Measurements from ENCODE around the gene LRRK1. TPM values are rescaled to one million over a fixed set of nuclear protein-coding genes. Genes with fewer than 3 reads are reported as not detected.

LRRK1 gene
- total and polyA plus RNA-seq, 12 donors: 1.5 to 8.1 (median 2.0) TPM

GRCh38 chr15:100909565-100909964, 9.6 kb upstream of the LRRK1 start:
- ATAC-seq: peak in 4 of 8 donors; percentile 28 to 50 (median 43)
- H3K4me1 ChIP-seq: peaks cover 0 to 12% (median 0%) of the 10 kb centered on the region in 9 donors
- H3K4me3 ChIP-seq: no peak overlapping the region
- H3K27ac ChIP-seq: no peak overlapping the region
- H3K27me3 ChIP-seq: peaks cover 0 to 12% (median 0%) of the 10 kb centered on the region in 7 donors
- 68 to 80% methylated on average over 4 of the region's 4 CpGs for WGBS, 2 donors
- H3K36me3 ChIP-seq: peaks cover 0 to 26% (median 0%) of the 10 kb centered on the region in 9 donors
- intact Hi-C loops (cut with DNase I): no loop called here
- TF ChIP-seq CTCF (IDR thresholded peaks at IDR 0.05): no peak
- no peak for DNase-seq
- peaks cover 0 to 10% (median 0%) of the 10 kb centered on the region in 11 donors for H3K9me3 ChIP-seq

- Histone ChIP-seq H3K9me3 (peaks cover 0 to 10% (median 0%) of the 10 kb centered on the region in 11 donors), H3K27ac (peak overlapping the region in 1 of 10 donors; percentile 39), H3K4me1 (peaks cover 0 to 12% (median 0%) of the 10 kb centered on the region in 9 donors), H3K27me3 (peaks cover 0 to 13% (median 0%) of the 10 kb centered on the region in 7 donors), H3K4me3 (no peak overlapping the region), H3K36me3 (peaks cover 0 to 26% (median 0%) of the 10 kb centered on the region in 9 donors)
- DNase-seq (no peak), ATAC-seq (peak in 4 of 8 donors; percentile 14 to 42 (median 26))
- peak in 2 of 9 donors; percentile 3 to 19 for TF ChIP-seq CTCF (IDR thresholded peaks at IDR 0.05)
- intact Hi-C loops (cut with DNase I): loop anchor here in 3 of 10 donors (10.0 kb wide), 2 partner anchors 345 to 355 kb away; partner anchors contain the start of gene CHSY1 (in 2 of the 3)
- 80 to 82% methylated on average over 12 of the region's 12 CpGs for WGBS, 2 donors
These were observed 8.9 kb upstream of the LRRK1 start for GRCh38 chr15:100909989-100910955.

- no peak for DNase-seq
- Histone ChIP-seq H3K27ac (no peak overlapping the region), H3K9me3 (peaks cover 0 to 10% (median 0%) of the 10 kb centered on the region in 11 donors), H3K4me1 (peaks cover 0 to 12% (median 0%) of the 10 kb centered on the region in 9 donors), H3K4me3 (no peak overlapping the region), H3K36me3 (peaks cover 0 to 26% (median 0%) of the 10 kb centered on the region in 9 donors), H3K27me3 (peaks cover 0 to 13% (median 0%) of the 10 kb centered on the region in 7 donors)
- 79 to 82% methylated on average over 10 of the region's 10 CpGs for whole genome bisulfite sequencing, 2 donors
- peak in 1 of 8 donors; percentile 33 for ATAC-seq
- no peak for TF ChIP-seq CTCF (IDR thresholded peaks at IDR 0.05)
- intact Hi-C loops (cut with DNase I): loop anchor here in 3 of 10 donors (10.0 kb wide), 2 partner anchors 344 to 354 kb away; partner anchors contain the start of gene CHSY1 (in 2 of the 3)
These were observed 8.1 kb upstream of the LRRK1 start for GRCh38 chr15:100911086-100911485.

- H3K27me3 ChIP-seq: peaks cover 0 to 33% (median 14%) of the 10 kb centered on the region in 7 donors
- peaks cover 0 to 14% (median 0%) of the 10 kb centered on the region in 9 donors for H3K36me3 ChIP-seq
- no peak for TF ChIP-seq CTCF (IDR thresholded peaks at IDR 0.05)
- H3K4me1 ChIP-seq: peaks cover 0 to 27% (median 10%) of the 10 kb centered on the region in 9 donors
- ATAC-seq (peak in 1 of 8 donors; percentile 63), DNase-seq (no peak)
- 72 to 74% methylated on average over 4 of the region's 4 CpGs for WGBS, 2 donors
- peaks cover 0 to 10% (median 0%) of the 10 kb centered on the region in 11 donors for H3K9me3 ChIP-seq
- intact Hi-C loops (cut with DNase I): loop anchor here in 3 of 10 donors (10.0 kb wide), 2 partner anchors 341 to 351 kb away; partner anchors contain the start of gene CHSY1 (in 2 of the 3)
- no peak overlapping the region for H3K4me3 ChIP-seq
- no peak overlapping the region for H3K27ac ChIP-seq
These were observed 5.2 kb upstream of the LRRK1 start for GRCh38 chr15:100913961-100914360.

Data from heart right ventricle (tissue), 16 donors.